ENCODE results near the gene CD99L2.

Gene CD99L2

DNA sequence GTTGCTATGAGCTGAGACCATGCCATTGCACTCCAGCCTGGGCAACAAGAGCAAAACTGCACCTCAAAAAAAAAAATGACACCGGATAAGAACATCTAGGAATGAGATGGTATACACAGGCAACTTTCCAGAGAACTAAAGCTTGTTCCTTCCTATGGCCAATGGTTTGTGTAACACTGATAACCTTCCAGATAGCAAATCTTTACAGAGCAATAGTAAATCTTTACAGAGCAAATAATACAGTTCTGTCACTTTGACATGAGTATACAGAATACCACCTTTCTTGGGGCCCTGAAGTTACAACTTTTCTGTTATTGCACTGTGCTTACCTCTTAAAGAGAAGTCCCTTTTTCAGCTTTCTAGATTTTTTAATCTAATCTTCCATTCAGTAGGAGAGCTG, 91.6 kb downstream of the CD99L2 start:
- no peak for DNase-seq (ENCODE audit: low read depth in 2 of 2, low spot score in 1 of 2)

DNA sequence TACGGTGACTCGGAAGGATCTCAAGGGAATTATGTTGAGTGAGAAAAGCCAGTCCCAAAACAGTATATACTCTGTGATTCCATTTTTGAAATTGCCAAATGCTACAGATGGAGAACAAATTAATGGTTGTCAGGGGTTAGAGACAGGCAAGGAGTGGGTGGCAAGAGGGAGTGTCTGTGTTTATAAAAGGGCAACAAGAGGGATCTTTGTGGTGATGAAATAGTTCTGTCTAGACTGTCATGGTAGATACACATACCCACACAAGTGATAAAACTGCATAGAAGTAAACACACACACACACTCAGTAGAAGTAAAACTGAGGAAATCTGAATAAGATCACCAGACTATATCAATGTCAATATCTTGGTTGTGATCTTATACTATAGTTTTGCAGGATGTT, 92.7 kb downstream of the CD99L2 start:
- DNase-seq (ENCODE audit: low read depth in 2 of 2, low spot score in 1 of 2): no peak

DNA sequence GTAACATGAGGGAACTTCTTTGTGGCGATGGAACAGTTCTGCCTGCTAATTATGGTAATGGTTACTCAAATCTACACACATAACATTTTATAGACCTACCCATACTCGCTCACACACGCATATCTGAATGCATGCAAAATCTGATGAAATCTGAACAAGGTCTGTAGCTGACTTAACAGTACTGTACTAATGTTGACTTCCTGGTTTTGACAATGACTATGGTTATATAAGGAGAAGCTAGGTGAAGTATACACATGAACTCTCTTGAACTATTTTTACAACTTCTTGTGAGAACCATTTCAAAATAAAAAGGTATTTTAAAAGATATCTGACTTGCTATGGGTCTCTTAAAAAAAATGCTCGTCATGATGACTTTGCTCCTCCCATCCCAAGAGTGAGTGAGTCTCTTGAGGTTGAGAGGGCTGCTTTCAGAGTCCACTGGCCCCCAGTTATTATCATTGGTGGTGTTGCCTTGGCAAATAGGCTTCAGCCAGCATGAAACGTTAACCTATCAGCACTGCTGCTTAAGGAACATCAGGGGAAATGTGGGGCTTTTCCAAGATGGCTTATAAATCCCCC, 105.4 kb downstream of the CD99L2 start:
- no peak for DNase-seq (ENCODE audit: low read depth in 2 of 2, low spot score in 1 of 2)

DNA sequence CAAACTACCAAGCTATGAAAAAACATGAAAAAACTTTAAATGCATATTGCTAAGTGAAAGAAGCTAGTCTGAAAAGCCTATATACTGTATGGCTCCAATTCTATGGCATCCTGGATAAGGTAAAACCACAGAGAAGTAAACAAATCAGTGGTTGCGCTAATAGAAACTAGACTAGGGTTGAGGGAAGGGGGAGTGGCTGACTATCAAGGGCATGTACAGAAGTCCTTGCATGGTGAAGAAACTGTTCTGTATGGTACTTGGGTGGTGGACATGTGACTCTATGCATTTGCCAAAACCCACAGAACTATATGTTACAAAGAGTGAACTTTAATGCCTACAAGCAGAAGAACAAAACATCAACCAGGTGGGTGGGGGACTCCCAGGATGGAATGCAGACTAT, 108.4 kb downstream of the CD99L2 start:
- DNase-seq (ENCODE audit: low read depth in 2 of 2, low spot score in 1 of 2): no peak

DNA sequence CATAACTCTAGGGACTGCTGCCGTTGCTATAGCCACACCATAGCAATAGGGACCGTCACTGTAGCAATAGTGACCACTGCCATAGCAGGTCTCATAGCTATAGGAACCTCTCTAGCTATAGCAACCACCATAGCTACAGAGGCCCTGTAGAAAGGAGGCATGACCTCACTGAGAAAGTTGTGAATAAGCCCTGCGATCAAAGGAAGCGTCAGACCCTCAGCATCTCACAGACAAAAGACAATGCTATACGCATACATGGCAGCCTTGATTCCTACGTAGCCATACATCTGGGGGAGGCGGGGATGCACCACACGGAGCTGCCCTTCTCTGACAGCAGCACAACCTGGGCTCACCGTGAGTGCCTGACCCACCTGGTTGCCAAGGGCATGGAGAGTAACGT, 116.8 kb downstream of the CD99L2 start:
- no peak for DNase-seq (ENCODE audit: low read depth in 2 of 2, low spot score in 1 of 2)

DNA sequence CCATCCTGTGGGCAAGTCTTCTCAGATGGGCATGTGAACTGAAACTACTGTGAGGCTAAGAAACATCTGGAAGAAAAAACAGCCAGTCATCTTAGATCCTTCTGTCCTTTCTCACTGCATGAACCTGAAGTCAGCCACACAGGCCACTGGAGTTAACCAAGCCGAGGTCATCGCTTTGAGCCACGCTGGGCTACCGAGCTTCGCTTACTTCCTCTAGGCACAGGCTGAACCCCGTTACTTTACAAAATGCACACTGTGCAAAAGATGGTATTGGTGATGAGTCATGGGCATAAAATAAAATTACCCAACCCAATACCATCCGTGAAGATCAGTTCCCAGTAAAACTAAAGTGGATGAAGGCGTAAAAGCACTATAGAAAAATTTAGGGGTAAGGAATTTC, 119.1 kb downstream of the CD99L2 start:
- no peak for DNase-seq (ENCODE audit: low read depth in 2 of 2, low spot score in 1 of 2)

DNA sequence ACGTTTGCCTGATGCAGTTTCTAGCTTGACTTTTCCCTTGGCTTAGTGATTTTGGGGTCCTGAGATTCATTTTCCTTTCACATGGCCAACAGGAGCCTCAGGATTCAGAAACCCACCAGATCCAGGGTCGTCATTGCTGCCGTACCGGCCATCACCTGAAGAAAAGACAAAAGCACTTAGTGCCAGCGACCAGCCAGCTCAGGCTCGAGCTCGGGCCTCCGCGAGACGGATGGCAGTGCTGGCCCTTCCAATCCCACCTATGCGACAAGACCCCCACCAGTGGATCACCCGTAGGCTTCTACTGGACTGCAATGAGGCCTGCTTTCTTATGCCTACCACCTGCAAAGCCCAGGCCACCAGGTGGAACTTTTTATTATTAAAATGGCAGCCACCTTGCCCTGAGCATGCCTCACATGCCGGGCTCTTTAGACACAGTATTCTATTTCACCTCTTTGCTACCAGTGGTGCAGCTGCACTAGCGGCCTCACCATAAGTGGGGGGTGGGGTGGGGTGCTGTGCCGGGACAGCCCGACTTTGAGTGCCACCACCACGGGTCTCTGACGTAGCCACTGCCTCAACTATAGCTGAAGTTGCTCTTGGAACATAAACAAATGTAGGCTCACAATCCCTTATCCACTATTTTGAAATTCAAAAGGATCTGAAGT, 121.0 kb downstream of the CD99L2 start:
- no peak for DNase-seq (ENCODE audit: low read depth in 2 of 2, low spot score in 1 of 2)

DNA sequence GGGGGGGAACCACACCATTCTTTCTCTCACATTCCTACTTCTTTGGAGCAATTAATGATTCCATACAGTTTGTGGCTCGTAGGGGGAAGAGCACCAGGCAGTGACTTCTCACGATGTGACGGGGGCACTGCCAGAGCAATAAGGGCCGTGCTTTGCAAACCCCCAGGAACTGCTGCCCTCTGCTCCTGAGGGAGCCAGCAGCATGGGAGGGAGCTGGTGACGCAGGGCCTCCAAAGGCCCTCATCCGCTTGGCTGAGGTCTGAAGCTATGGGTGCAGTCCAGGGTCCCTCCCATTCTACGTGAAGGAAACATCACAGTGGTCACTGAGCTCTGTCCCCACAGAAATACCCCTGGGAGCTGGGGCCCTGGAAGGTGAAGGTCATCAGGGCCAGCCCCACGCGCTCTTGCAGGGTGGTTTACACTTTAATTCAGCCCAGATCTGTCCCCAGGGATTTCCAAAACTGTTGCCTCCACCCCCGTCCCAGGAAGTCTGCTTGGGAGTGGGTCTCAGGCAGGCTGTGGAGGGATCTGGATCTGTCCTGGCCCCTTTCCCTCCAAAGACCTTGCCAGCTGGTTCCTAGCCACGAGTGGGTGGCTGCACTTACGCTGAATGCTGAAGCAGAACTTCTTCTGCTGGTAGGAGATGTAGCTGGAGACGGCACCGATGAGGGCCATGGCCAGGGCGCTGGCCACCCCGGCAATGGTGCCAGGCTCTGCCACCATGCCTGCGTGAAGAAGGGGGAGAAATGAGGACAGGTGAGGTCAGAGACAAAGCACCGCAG, 122.7 kb downstream of the CD99L2 start:
- no peak for DNase-seq (ENCODE audit: low read depth in 2 of 2, low spot score in 1 of 2)

DNA sequence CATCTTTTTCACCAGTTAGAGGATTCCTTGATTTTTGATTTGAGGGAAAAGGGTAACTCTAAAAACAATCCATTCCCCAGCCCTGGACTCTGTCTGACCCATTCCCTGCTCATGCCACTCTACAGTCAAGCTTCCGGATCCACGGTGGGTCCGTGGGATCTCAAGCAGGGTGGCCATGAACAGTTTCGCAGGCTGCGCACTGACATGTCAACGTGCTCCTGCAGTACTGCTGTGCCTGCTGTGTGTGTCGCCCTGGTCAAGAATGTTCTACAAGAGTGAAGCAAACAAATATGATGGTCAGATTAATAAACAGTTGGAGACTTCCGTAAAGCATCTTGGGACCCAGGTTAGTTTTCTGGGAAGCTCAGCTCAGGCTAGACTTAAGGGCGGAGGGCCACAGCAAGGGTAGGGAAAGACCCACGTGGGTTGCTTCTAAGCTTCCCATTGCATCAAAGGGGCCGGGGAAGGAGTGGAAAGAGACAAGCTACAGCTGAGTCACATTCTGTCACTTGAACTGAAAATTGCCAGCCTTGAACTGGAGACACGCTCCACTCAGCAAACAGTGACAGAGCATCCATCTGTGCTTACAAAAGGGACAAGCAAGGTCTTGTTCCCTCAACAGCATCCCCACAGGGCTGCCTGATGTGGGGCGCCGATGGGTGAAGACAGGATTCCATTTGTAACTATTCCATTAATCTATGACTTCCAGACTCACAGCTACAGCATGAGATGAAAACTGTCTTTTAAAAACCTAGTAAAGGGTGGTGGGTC, 123.5 kb downstream of the CD99L2 start:
- no peak for DNase-seq (ENCODE audit: low read depth in 2 of 2, low spot score in 1 of 2)

DNA sequence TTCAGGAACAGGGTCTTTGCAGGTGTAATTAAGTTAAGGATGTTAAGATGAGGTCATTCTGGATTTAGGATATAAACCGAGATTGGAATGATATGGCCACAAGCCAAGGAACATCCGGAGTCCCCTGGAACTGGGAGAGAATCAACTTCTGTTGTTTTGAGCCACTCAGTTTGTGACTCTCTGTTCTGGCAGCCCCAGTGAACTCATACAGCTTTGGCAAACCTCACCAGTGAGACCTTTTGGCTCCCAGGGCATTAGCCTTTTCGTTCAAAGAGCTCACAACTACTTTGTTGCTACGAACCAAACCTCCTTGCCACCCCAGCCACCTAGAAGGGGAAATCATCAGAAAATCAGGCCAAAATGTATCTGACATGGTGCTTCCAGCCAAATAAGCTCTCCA, 124.8 kb downstream of the CD99L2 start:
- no peak for DNase-seq (ENCODE audit: low read depth in 2 of 2, low spot score in 1 of 2)

DNA sequence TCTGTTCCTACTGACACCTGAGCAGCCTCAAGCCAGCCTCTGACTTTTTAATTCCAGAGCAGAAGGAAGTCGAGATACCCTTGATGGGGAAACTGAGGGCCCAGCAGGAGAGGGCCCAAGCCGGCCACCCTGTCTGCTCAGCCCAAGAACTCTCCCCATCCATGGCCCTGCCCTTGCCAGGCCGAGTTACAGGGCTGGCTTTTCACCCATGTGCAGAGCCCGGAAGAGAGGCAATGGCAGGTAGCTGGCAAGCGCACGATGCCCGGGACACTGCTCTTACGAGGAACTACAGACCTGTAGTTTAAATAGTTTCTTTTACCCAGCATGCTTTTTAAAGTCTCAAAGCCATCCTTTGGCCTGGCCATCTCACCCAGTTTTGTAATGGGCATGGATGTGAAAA, 125.4 kb downstream of the CD99L2 start:
- no peak for DNase-seq (ENCODE audit: low read depth in 2 of 2, low spot score in 1 of 2)

DNA sequence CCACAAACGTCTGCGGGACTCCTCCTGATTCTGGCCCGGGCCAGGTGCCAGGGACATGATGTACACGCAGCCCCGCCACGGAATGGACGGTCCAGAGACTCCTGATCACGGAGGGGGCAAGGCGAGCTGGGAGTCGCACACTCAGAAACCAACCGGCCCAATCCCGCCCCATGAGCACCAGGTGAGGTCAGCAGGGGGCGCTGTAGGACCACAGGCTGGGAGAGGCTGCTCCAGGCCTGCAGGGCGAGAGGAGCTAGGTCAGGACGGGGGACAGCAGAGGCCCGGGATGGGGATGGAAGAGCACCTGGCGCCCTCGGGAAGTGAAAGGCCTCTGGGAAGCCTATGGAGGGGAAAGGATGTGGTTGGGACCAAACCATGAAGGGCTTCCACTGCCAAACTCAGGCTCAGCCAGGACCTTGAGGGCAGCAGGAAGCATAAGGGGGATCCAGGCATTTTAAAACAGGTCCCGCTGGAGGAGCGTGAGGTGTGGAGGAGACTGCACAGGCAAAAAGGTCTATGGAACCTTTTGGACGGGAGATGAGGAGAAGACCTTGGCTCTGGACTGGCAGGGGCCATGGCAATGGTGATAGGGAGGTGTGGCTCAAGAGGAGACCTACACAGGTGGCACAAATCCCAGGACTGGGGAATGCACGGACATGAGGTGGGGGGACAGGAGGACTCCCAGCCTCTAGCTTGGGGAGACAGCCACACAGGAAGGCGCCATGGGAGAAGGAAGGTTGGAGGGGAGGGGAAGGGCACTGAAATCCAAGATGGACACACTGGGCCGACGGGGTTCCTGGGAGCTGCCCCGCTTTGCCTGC, 126.1 kb downstream of the CD99L2 start:
- peak; percentile 35 to 46 for DNase-seq (ENCODE audit: low read depth in 2 of 2, low spot score in 1 of 2)

DNA sequence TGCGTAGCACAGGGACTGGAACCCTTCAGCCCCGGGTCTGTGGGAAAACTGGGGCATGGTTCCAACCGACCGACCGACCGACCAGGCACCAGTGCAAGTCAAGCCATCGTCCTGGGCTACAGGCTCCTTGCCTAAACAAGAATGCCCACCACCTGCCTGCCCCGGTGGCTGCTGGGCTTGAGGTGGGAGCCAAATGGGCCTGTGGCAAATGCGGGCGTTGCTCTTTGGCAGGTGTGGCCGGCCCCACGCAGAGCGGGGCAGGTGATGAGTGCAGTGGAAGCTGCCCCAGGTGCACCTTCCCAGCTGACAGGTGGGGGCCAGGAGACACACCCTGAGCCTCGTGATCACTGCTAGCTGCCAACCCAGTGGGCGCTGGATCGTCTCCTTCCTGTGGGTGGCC, 127.4 kb downstream of the CD99L2 start:
- DNase-seq (ENCODE audit: low read depth in 2 of 2, low spot score in 1 of 2): no peak

DNA sequence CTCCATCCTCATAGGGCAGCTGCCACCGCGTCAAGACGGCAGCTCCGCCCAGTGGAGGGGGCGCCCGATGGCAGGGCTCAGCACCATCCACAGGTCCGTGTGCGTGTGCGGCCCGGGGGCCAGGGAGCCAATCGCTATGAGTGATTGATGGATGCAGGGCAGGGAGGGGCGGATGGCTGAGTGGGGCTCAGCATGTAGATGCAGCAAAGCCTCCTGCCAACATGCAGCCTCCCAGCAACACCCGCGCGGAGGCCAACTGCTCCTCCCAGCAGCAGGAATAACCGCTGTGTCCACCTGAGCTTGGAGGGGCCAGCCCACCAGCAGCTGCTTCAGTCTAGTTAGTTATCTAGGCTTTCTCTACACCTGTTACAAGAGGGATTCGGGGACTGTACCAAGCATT, 127.8 kb downstream of the CD99L2 start:
- DNase-seq (ENCODE audit: low read depth in 2 of 2, low spot score in 1 of 2): no peak

DNA sequence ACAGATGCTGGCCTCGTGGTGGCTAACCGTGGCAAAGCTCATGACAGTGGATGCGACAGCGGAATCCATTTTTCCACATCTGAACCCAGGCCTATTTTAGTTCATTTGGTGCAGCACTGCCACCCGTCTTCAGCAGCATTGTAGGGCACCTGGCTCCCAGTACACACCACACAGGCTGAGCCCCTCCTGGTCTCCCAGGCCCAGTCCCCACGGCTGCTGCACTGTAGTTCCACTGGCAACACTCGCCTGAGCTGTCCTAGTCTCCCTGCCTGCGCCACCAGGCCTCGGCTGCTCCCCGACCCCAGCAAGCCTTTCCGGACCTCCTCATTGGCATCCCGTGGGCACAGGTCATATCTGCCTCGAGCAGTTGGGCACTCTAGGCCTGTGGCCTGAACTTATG, 129.1 kb downstream of the CD99L2 start:
- DNase-seq (ENCODE audit: low read depth in 2 of 2, low spot score in 1 of 2): no peak

DNA sequence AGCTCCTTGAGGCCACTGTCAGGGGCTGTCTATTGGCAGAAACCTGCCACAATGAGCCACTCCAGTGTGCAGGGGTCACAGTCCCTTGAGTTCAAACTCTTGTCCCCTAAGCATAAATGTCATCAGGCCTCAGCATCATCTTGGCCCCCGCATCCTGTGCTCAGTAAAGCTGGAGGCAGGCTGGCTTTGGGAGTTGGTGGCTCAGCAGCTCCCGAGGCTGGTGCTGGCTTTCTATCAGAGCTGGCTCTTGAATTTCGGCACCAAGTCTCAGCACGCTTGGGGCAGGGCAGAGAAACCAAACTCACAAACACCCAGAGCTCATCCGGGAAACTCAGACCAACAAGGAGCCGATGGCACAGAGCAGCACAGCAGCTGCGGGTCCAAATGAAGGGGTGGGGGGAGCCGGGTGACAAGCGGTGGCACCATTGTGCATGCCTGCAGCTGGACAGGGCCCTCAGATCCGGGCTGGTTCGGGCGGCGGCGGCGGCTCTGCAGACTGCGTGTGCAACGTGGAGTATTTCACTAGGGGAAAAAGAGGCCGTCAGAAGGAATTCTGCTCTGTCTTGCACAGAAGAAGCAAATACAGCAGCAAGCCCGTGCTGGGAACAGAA, 129.8 kb downstream of the CD99L2 start:
- no peak for DNase-seq (ENCODE audit: low read depth in 2 of 2, low spot score in 1 of 2)

DNA sequence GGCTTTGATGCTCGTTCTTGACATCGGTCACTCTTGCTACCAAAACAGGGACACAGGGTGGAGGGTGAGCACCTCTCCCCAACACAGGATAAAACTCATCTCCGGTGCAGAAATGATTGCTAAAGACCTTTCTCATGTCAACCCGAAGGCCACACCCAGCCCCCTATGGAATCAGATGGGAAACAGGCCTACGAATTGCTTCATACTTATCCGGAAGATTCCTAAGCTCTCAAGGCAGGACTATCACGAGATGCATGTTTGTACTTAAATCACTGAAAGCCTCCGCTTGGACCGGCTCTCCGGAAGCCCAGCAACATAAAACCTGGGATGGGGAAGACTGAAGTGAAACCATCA, 130.4 kb downstream of the CD99L2 start:
- no peak for DNase-seq (ENCODE audit: low read depth in 2 of 2, low spot score in 1 of 2)

DNA sequence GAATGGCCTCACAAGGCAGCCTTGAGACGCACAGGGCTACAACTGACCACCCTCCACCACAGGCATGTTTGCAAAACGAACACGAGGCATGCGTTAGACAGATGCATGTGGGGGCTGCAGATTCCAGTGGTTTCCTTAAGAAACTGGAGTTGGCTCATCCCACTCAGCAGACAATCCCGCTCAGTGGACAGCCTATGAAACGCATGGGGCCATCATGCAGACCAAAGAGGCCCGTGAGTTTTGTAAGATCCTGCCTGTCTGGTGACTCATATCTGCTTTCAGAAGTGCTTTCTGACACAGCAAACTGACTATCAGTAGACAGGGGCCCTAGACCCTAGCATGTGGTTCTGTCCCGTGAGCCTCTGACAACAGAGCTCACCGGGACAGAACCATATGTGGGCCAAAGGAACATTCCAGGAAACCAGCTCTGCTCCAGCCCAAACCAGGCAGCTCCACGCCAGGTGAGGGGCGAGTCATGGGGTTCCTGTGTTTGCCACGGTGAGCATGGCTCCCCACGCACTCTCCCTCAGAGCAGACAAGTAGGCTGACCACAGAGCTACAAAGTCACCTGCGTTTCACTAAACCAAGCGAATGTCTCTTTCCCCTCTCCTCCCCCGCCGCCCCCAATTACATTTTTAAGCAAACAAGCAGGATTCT, 130.9 kb downstream of the CD99L2 start:
- no peak for DNase-seq (ENCODE audit: low read depth in 2 of 2, low spot score in 1 of 2)

DNA sequence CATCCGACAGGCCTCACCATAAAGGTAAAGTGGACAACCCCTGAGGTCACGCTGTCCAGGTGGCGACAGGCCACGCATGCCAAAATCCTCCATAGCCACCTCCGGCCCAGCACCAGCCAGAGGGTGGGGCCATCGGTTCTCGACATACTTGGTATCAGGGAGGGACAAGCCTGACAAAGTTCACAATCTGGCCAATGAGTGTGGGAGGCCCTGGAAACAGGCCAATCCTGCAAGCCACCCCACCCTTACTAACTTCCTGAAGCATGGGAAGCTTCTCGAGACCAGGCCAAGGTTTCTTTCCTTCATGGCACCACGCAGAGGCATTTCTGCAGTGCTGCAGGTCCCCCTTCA, 131.4 kb downstream of the CD99L2 start:
- no peak for DNase-seq (ENCODE audit: low read depth in 2 of 2, low spot score in 1 of 2)

DNA sequence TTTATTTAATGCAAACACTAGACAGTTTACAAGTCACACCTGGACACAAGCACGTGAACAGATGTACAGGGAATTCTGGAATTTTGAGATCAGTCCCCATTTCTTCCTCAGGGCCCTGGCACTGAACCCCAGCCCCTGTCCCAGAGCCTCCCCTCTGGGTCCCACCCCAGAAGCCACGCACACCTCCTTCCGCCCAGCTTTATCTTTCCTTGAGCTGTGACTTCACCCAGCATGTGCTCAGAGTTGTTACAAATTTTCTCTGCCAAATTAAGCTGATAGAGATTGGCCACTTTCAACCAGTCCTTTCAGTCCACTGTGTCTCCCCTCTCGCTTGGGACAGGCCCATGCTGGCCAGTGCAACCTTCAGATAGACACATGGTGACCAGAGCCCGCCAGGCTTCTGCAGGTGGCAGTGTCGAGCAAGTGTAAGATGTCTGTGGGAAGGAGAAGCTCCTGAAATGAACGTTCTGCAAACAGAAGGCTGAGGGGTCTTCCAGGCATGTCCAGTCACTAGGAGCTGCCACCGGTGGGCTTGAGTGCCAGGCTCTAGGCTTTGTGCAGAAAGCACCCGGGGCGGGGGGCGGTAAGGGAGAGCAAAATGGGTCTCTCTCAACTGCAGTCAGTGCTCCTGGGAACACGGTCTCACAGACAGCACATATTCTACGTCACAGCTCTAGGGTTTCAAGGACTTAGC, 132.0 kb downstream of the CD99L2 start:
- no peak for DNase-seq (ENCODE audit: low read depth in 2 of 2, low spot score in 1 of 2)

All from stimulated activated CD8-positive, alpha-beta memory T cell treated with anti-CD3 and anti-CD28 coated beads, Interleukin-4, amount 100 ng/mL, for 1 hour (primary cell).